RCC 7860 (cell line): ENCODE results near the gene HSPA4L.
A peak's percentile ranks its signal among the peaks of the same experiment; 100 is the strongest.

Source experiments
- DNase-seq: peaks from one replicate; pipeline ENCODE4 v3.0.0-alpha.2; 2015; ENCODE audit warnings: low spot score
- FAIRE-seq: peaks from 2 replicates; lab custom pipeline; 2012; peaks lifted over from hg19 to GRCh38; lab: Jason Lieb, UNC

The HSPA4L gene

DNA sequence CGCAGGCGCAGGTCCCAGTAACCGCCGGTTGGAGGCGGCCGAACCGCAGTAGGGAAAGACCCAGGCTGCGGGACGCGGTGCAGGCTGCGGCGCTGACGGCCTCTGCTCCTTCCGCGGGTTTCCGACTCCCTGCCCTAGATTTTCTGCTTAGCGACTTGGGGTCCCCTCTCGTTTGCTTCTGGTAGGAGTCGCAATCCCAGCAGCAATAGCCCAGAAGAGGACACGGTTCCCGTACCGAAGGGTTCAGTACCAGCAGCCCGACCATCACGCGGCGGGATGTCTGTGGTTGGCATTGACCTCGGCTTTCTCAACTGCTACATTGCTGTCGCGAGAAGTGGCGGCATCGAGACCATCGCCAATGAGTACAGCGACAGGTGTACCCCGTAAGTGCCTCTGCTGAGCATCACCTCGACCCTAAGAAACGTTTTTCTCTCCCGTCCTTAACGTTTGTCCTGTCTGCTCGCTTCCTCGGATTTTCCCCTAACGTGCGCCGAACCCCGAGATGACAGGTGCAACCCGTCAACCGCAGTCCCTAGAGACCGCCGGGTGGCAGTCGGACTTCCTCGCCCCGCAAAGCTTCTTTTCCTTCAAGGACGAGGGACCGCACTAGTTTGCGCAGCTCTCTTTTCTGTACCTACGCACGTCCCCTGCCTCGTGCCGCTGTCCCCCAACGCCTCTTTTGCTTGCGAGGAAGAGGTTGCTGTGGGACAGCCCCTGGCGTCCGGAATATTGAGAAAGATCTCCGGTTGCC, at the start of gene HSPA4L:
TSS of gene HSPA4L (plus strand) at position 48 of the 751 bp plus-strand sequence. CDS start at position 277, 229 bp downstream.
- FAIRE-seq: no peak
- DNase-seq: peak; percentile 40

DNA sequence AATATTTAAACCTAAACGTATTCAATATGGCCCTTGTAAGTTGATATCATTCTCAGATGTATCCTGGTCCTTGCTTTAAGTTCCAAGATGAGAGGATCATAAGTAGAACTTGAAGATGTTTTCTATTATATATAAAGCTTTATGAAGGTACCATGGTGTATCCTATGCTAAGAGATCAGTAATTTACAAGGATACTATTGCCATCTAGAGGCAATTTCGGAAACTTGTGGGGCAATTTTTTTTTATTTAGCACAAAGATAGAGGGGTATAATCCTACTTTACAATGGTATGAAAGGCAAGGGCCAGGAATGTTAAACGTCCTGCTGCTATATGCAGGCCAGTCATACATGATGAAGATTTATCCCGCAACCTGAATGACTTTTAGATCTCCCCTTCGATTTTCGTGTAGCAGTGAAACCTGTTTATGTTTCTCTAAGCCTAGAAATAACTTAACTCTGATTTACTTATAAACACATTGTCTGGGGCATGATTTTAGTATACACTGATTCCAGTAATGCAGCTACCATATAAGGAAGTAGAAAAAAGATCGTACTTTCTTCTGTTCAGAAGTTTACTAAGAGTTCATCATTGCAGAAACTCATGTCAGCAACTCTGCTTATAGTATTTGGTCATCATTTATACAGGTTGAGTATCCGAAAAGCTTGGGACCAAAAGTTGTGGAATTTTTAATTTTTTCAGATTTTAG, 49.3 kb upstream of the HSPA4L start:
- peak; percentile 50 for DNase-seq
- FAIRE-seq: peak; percentile 79

DNA sequence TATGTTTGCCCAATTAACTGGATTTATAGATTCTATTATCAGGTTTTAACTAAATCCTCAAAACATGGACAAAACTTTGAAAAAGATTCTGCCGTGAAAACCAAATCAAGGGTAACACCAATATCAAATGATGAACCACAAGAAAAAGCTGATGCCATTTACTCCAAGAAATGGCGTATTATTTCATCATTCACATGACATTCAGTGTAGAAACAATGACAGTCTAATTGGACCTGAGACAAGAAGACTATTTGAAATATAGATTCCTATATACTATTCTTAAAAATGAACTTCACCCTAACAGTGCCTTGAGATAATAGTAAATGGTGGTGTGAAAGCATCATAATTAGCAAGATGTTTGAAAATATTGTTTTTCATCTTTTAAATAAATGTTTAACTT, 47.1 kb upstream of the HSPA4L start:
- DNase-seq: no peak
- FAIRE-seq: no peak

DNA sequence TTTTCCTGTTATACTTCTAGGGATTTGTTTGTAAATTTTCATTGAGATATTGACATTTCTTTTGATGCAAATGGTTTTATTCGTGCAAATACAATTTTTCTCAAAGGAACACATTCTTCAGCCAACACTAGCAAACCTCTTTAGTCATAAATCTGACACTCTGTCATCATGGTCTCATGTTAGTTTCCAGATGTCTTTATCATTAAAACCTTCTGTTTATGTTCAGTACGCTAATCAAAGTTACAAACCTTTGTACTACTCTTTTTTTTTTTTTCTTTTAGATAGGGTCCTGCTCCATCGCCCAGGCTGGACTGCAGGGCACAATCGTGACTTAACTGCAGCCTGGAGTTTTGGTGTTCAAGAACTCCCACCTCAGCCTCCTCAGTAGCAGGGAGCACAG, 44.8 kb upstream of the HSPA4L start:
- no peak for FAIRE-seq
- DNase-seq: no peak

DNA sequence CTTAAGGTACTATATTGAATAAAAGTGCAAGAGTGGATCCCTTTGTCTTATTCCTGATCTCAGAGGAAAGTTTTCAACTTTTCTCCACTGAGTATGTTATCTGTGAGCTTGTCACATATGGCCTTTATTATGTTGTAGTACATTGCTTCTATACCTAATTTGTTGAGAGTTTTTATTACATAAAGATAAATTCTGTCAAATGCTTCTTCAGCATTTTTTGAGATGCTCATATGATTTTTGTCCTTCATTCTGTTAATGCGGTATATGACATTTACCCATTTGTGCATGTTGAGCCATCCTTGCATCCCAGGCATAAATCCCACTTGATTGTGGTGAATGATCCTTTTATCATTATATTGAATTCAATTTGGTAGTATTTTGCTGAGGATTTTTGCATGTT, 40.9 kb upstream of the HSPA4L start:
- DNase-seq (no peak), FAIRE-seq (no peak)

DNA sequence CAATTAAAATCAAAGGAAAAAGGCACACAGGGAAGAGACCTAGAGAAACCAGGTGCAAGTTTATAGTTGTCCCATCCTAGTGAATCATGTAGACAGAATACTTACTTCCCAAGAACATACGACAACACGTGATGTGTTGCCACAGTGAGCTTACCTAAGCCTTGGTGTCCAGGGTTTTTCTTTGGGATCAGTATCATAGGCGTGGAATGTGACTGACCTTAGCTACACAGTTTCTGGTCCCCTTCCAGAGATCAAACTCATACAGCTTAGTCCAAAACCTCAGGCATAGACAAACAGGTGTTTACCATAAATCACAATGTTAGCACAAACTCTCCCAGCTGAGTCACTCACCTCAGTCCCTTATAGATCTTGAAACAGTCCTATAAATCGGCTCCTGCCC, 34.2 kb upstream of the HSPA4L start:
- FAIRE-seq: no peak
- no peak for DNase-seq

DNA sequence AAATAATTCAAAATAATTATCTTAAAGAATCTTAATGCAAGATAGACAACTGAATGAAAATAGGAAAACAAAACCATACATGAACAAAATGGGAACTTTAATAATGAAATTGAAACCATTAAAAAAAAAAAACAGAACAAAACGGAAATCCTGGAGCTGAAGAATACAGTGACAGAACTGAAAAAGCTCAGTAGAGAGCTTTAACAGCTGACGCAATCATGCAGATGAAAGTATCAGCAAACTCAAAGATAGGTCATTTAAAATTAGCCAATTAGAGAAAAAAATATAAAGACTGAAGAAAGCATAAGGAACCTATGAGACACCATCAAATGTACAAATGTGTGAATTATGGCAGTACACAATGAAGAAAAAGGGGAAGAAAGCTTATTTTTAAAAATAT, 33.2 kb upstream of the HSPA4L start:
- DNase-seq (no peak), FAIRE-seq (no peak)

DNA sequence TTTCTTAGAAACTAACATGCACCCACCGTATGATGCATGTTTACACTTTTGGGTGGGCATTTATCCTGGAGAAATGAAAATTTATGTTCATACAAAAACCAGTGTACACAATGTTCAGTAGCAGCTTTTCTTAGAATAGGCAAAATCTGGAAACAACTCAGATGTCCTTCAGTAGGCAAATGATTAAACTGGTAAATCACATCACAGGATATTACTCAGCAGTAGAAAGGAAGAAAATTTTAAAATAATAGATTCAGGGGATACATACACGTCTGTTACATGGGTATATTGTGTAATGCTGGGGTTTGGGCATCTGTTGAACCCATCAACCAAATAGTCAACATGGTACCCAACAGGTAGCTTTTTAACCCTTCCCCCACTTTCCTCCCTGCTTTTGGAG, 25.2 kb upstream of the HSPA4L start:
- FAIRE-seq (peak; percentile 48), DNase-seq (no peak)

DNA sequence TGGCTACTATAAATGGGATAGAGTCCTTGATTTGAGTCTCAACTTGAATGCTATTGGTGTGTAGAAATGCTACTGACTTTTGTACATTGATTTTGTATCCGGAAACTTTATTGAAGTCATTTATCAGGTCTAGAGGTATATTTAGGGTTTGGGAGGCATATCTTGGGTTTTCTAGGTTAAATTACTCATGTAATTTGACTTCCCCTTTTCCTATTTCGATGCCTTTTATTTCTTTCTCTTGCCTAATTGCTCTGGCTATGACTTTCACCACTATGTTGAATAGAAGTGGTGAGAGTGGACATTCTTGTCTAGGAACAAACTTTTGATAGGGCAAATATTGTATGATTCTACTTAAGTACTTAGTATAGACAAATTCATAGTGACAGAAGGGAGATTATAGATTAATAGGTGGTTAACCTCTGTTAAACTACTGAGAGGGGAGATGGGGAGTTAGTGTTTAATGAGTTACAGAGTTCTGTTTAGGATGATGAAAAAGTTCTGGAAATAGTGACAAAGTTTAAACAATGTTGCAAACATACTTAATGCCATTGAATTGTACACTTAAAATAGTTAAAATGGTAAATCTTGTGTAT, 22.8 kb upstream of the HSPA4L start:
- FAIRE-seq (peak; percentile 90), DNase-seq (peak; percentile 16)

DNA sequence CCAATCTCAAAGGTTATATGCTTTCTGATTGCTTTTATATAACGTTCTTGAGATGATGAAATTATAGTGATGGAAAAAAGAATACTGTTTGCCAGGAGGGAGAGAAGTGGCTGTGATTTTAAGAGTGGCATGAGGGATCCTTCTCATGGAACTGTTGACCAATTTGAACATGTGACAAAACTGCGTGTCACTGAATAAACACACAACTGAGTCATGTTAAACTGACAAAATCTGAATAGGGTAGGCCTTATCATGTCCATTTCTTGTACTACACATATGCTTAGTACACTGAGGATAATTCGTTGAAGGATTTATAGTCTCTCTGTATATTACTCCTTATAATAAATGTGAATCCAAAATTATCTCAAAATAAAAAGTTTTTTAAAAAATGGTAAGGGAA, 22.2 kb upstream of the HSPA4L start:
- DNase-seq (peak; percentile 29), FAIRE-seq (no peak)

DNA sequence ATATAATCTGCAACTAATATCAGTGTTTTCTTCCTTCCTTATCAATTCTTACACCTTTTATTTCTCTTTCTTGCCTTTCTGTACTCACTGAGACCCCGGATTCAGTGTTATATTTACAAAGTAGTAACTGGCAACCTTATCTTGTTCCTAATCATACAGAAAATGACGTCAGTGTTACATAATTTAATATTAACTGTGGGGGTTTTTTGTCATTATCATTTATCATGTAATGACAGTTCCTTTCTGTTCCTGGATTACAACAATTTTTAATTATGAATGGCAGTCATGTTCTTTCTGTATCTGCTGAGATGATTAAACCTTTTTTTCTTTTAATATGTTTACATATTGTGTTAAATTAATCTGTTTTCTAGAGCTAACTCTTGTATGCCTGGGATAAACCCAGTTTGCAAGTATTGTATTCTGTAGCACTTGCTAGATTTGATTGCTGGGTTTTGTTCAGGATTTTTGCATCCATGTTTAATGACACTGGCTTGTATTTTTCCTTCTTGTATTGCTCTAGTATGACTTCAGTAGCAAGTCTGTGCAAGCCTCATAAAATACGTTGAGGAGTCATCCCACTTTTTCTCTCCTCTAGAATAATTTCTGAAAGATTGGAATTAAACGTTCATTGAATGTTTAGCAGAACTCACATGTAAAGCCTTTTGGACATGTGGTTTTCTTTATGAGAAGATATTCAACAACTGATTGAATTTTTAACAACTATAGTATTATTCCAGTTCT, 10.4 kb upstream of the HSPA4L start:
- FAIRE-seq: no peak
- no peak for DNase-seq

DNA sequence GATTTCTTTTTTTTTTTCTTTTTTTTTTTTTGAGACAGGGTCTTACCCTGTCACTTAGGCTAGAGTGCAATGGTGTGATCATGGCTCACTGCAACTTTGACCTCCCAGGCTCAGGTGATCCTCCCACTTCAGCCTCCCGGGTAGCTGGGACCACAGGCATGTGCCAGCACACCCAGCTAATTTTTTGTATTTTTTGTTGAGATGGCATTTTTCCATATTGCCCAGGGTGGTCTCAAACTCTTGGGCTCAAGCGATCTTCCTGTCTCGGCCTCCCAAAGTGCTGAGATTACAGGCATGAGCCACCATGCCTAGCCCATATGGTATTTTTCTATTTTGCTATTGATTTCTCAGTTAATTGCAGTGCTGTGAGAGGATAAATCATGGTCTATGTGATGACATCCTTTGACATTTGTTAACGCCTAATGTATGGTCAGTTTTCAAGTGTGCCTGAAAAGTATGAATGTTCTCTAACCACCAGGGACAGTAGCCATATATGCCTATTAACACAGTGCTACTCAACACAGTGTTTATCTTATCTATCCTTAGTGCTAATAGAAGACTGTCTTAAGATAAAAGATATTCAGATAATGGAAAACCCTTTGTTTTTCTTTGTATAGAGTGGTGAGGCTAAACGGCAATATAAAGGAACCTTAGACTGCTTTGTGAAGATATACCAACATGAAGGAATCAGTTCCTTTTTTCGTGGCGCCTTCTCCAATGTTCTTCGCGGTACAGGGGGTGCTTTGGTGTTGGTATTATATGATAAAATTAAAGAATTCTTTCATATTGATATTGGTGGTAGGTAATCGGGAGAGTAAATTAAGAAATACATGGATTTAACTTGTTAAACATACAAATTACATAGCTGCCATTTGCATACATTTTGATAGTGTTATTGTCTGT, 9.1 kb upstream of the HSPA4L start:
- FAIRE-seq: no peak
- no peak for DNase-seq

DNA sequence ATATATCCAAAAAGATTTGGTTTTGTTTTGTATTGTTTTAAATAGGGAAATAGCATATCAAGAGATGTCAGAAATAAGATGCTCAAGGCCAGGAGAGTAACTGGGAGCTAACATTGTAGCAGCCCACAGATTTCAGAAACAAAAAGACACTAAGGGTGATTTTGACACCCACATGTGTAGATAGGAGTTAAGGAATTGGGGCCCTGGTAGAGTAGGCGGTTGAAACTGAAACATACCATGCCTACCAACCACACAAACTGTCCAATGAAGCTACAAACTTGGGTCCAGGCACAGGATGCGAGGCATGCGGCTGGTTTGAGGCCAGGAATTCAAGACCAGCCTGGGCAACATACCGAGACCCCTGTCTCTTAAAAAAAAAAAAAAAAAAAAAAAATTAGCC, 6.3 kb upstream of the HSPA4L start:
- FAIRE-seq: no peak
- no peak for DNase-seq

DNA sequence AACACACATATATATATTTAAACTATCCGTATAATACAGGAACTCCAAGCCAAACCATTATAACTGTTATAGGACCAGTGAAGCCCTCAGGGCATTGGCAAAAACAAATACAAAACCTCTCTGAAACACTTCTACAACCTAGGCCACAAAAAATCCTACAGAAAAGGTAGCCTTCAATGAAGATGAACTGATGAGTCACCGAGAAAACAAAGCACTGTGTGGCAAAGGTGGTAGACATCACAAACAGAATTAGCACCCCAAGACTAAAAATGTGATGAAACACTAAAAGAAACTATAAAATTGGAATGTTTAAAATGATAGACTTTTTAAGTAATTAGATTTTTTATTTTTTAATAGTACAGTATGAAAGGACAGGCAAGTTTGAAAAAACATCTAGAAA, 5.5 kb upstream of the HSPA4L start:
- DNase-seq (no peak), FAIRE-seq (no peak)

DNA sequence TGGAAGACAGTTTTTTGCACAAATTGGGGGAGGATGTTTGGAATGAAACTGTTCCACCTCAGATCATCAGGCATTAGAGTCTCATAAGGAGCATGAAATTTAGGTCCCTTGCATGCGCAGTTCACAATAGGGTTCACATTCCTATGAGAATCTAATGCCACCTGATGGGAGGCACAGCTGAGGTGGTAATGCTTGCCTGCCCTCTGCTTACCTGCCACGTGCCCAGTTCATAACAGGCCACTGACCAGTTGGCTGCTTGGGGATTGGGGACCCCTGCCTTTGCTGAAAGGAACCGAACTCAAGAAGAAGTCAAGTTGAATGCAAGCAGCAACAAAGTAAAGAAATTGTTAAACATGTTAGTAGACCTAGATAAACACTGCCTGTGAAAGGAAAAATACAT, 4.6 kb upstream of the HSPA4L start:
- no peak for DNase-seq
- FAIRE-seq: no peak

DNA sequence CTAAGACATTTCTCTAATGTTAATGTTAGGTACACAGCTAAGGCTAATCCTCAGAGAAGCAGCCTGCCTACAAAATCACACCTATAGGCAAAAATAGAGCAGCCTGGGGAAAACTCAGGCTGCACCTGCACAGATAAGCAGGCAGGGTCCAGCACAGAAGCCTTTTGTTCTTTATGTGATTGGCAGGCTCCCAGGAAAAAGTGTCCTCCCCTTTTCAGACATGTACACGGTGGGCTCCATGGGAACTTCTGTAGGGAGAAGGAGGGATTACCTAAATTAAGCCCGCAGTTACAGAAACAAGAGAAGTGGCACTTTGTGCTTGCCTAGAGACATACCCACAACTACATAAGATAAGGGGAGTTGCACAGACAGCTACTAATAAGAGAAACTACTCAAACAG, 4.0 kb upstream of the HSPA4L start:
- DNase-seq: no peak
- no peak for FAIRE-seq

DNA sequence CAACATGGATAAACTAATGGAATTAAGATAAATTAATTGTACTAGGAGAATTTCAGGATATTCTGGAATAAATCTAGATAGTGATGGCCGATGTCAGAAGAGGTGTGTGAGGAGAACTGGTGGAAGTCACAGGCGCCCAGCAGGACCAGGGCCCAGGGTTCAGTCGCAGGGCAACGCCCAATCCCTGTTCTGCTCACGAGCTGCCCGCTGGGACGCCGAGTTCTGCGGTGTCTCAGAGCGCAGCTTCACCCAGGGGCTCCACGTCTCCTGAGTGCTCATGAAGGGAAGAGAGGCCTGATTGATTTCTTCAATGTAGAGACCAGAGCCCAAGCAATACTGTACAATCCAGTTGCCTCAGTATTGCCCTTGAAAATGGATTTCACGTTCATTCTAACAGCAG, 1.5 kb upstream of the HSPA4L start:
- DNase-seq: no peak
- no peak for FAIRE-seq

DNA sequence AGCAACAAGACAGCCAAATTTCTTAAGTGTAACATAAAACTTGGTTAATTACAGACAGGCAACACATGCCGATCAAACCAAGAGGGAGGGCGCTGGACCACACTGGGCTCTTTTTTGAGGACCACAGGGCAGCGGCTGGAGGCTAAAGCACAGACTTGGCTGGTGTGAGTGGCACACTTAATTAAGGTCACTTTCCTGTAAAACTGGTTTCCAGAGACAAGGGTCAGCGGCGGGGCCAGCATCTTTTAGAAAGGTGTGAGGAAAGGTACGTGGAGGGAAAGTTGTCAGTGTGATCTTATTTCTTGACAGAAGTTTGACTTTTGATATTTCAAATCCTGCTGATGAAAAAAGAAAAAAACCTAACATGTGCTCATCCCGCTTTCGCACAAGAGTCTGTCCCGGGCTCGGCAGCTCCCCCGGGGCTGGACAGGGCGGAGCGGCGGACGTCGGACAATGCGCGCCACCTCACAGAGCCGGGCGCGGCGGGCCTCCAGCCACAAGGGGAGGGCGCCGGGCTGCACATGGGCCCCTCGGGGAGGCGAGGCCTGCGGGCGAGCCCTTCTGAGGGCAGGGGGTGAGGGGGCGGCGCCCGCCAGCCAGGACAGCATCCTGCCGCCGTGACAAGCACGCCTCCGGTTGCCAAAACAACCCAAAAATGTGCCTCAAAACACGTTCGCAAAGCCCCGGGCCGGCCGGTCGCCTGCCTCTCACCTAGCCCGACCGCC, 660 bp upstream of the HSPA4L start:
- DNase-seq: no peak
- no peak for FAIRE-seq

DNA sequence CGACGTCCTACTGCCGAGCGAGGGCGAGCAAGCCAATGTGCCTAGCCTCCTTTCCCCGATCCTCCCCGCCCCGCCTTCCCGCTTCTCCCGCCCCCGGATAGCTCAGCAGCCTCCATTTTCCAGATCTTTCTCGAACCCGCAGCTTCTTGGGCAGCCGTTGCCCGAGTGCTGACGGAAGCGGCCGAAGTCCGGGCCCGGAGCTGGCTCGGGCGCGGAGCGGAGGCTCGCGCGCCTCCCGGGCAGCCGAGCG, 172 bp upstream of the HSPA4L start:
- DNase-seq (peak; percentile 74), FAIRE-seq (no peak)
